Measurements from ENCODE around the gene TCF19.
"Not testable (repeated sequence)": the region's sequence is repeated elsewhere in the genome, so short reads cannot be mapped to it uniquely, and the experiment has no call there.

TCF19 gene

DNA sequence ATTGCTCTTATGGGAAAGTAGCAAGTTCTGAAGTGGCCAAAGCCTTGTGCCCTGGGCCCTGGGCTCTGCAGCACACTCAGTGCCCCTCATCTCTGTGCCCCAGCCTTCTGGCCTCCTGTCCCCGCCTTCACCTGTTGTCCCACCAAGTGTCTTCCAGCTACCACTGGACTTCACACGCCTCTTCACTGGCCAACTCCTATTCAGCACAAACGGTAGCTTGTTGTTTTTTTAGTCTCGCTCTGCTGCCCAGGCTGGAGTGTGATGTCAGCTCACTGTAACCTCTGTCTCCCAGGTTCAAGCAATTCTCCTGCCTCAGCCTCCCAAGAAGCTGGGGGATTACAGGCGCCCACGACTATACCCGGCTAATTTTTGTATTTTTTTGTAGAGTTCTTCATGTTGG, 5.6 kb upstream of the TCF19 start:
- Histone ChIP-seq H3K4me1 (ENCODE audit: control insufficient read depth, insufficient read depth, low read length) (peaks cover 6% of the 10 kb centered on the region), H3K9ac (ENCODE audit: low read length) (no peak overlapping the region), H3K36me3 (ENCODE audit: control insufficient read depth, insufficient read depth, low read length, severe bottlenecking) (peaks cover 6% of the 10 kb centered on the region), H3K4me3 (ENCODE audit: low read length) (no peak overlapping the region), H3K27me3 (replicated peaks; ENCODE audit: control insufficient read depth, insufficient read depth, low read length) (no peaks in the 10 kb centered on the region), H3K9me3 (ENCODE audit: control insufficient read depth, low read length) (no peaks in the 10 kb centered on the region)
- no peak for DNase-seq (ENCODE audit: low read depth)

DNA sequence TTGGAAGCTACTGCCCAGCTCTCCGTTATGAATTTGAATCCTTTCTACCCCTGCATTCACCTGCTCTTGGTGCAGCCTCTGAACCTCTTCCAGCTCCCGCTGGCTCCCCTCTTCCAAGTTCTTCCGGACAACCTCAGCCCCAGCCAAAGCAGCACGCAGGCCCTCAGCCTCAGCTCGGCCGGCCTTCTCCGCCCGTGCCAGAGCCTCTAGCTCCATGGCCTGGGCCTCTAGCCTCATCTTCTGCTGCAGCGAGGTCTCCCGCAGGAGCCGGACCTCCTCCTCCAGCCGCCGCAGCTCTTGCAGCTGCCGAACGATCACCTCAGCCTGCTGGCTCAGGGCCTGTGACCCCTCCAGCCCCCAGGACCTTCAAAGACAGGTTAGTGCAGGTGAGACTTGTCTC, 4.0 kb upstream of the TCF19 start:
- no peaks in the 10 kb centered on the region for H3K27me3 ChIP-seq (replicated peaks; ENCODE audit: control insufficient read depth, insufficient read depth, low read length)
- H3K4me1 ChIP-seq (ENCODE audit: control insufficient read depth, insufficient read depth, low read length), result peaks cover 12% of the 10 kb centered on the region
- no peak for DNase-seq (ENCODE audit: low read depth)
- peaks cover 6% of the 10 kb centered on the region for H3K36me3 ChIP-seq (ENCODE audit: control insufficient read depth, insufficient read depth, low read length, severe bottlenecking)
- H3K9ac ChIP-seq (ENCODE audit: low read length), result no peak overlapping the region
- no peaks in the 10 kb centered on the region for H3K9me3 ChIP-seq (ENCODE audit: control insufficient read depth, low read length)
- H3K4me3 ChIP-seq (ENCODE audit: low read length), result no peak overlapping the region

DNA sequence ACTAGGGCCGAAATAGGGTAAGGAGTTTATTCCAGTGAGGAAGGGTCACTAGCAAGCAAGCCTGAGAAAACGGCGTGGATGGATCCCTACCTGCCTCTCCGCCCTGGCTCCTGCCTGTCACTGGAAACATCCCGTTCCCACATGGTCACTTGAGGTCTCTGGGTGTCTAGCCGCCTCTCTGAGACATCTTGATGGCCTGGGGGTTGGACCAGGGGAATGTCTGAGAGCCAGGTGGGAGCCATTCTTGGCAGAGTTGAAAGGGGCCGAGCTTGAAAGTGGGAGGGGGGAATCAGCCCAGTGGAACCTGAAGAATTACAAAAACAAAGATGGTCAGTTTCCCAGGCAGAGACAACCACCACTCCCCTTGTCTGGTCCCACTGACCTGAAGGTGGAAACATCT, 1.7 kb upstream of the TCF19 start:
- Histone ChIP-seq H3K4me3 (ENCODE audit: low read length) (no peak overlapping the region), H3K9me3 (ENCODE audit: control insufficient read depth, low read length) (no peaks in the 10 kb centered on the region)

DNA sequence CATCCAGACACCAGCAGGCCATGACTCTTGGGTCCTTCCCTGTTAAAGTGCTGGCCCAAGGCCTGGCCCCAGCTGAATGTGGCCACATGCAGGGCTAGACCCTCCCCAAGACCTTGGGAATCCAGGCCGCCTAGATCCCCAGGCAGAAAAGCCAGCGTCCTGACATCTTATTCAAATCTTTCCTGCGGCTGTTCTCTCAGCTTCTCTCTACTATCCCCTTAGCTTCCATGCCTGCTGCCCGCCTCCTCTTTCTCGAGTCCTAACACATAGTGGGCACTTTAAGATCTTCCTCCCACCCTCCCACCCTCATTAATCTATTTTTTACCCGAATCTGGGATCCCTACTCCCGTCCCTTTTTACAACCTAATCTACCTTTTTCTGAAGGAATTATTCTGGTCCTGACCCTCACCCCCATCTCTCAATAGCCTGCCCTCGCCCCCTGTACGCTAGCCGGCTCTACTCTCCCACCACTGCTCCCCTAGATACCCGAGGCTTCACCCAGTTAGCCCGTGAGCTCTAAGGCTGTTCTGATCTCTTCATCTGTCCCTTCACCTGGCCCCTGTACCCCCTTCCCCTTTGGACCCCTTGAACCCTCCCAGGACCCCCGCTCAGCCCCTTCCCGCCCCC, 763 bp upstream of the TCF19 start, which contains the start of gene CCHCR1:
CCHCR1 (minus strand) TSS at position 290 of the 627 bp plus-strand sequence; CDS start at position 88, 202 bp downstream.
- H3K36me3 ChIP-seq (ENCODE audit: control insufficient read depth, insufficient read depth, low read length, severe bottlenecking), result no peaks in the 10 kb centered on the region
- H3K4me3 ChIP-seq (ENCODE audit: low read length), result peak within 1 kb of the TSS; percentile 89
- H3K9me3 ChIP-seq (ENCODE audit: control insufficient read depth, low read length), result no peaks in the 10 kb centered on the region
- H3K4me1 ChIP-seq (ENCODE audit: control insufficient read depth, insufficient read depth, low read length), result peaks cover 12% of the 10 kb centered on the region
- peak within 1 kb of the TSS; percentile 89 for H3K9ac ChIP-seq (ENCODE audit: low read length)
- no peaks in the 10 kb centered on the region for H3K27me3 ChIP-seq (replicated peaks; ENCODE audit: control insufficient read depth, insufficient read depth, low read length)
- DNase-seq (ENCODE audit: low read depth), result peak; percentile 25

More for the DNA sequence above, 1.7 kb upstream of the TCF19 start:
- H3K27me3 ChIP-seq (replicated peaks; ENCODE audit: control insufficient read depth, insufficient read depth, low read length), result no peaks in the 10 kb centered on the region
- H3K4me1 ChIP-seq (ENCODE audit: control insufficient read depth, insufficient read depth, low read length), result peaks cover 12% of the 10 kb centered on the region
- no peak overlapping the region for H3K9ac ChIP-seq (ENCODE audit: low read length)
- no peak for DNase-seq (ENCODE audit: low read depth)
- H3K36me3 ChIP-seq (ENCODE audit: control insufficient read depth, insufficient read depth, low read length, severe bottlenecking), result no peaks in the 10 kb centered on the region

DNA sequence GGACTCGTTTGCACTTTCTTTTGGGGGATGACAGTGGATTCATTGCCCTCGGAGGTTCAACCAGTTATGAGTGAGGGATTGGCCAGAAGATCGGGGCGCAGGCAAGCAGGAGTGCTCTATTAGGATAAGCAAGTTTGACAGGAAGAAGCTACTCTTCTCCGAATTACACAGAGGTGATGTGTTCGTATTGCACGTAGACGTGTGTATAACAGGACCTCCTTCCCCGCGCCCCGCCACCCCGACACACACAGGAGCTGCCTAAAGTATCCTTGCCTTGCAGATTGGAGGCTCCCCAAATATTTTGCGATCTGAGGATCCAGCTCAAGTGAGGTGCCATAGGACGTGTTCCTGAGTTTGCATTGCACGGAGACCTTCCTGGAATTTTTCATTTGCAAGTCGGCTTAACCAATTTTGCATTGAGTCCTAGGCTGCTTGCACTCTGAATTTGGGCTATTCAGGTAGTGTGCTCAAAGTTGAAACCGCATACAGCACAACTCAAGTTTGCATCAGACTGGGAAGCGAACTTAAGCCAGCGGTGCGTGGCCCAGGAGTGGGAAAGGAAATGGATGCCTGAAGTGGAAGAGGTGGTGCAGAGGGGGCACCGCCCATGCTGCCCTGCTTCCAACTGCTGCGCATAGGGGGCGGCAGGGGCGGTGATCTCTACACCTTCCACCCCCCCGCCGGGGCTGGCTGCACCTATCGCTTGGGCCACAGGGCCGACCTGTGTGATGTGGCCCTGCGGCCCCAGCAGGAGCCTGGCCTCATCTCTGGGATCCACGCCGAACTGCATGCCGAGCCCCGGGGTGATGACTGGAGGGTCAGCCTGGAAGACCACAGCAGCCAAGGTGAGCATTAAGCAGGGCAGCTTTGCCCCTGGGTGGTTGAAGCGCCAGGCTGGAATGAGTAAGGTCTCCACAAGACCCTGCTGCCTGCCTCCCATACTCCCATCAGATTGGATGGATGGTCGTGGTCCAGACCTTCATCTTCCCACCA, 770 bp downstream of the TCF19 start:
- Histone ChIP-seq H3K36me3 (ENCODE audit: control insufficient read depth, insufficient read depth, low read length, severe bottlenecking) (no peaks in the 10 kb centered on the region), H3K27me3 (replicated peaks; ENCODE audit: control insufficient read depth, insufficient read depth, low read length) (no peaks in the 10 kb centered on the region)
- DNase-seq (ENCODE audit: low read depth), result peak; percentile 20

DNA sequence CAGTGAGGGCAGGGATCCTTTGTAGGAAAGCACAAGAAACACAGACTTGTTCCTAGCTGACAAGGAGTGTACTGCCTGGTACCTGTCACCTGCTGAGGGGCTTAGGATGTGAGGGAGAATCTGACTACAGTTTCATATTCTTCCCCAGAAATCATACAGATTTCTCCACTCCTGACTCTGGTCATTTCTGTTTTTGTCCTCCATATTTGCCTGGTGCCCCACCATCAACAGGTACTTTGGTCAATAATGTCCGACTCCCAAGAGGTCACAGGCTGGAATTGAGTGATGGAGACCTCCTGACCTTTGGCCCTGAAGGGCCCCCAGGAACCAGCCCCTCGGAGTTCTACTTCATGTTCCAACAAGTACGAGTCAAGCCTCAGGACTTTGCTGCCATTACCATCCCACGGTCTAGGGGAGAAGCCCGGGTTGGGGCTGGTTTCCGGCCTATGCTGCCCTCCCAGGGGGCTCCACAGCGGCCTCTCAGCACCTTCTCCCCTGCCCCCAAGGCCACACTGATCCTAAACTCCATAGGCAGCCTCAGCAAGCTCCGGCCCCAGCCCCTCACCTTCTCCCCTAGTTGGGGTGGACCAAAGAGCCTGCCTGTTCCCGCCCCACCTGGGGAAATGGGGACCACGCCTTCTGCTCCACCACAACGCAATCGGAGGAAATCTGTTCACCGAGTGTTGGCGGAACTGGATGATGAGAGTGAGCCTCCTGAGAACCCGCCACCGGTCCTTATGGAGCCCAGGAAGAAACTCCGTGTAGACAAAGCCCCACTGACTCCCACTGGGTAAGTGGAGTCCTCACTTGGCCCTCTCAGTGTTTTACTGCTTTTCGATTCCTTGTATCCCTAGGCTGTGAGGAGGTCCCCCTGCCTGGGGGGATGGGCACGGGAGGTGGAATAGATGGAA, 3.1 kb downstream of the TCF19 start:
- Histone ChIP-seq H3K4me3 (ENCODE audit: low read length) (no peak overlapping the region), H3K27me3 (replicated peaks; ENCODE audit: control insufficient read depth, insufficient read depth, low read length) (no peaks in the 10 kb centered on the region), H3K36me3 (ENCODE audit: control insufficient read depth, insufficient read depth, low read length, severe bottlenecking) (no peaks in the 10 kb centered on the region), H3K4me1 (ENCODE audit: control insufficient read depth, insufficient read depth, low read length) (peaks cover 12% of the 10 kb centered on the region), H3K9me3 (ENCODE audit: control insufficient read depth, low read length) (no peaks in the 10 kb centered on the region), H3K9ac (ENCODE audit: low read length) (no peak overlapping the region)
- no peak for DNase-seq (ENCODE audit: low read depth)

More for the DNA sequence above, 770 bp downstream of the TCF19 start:
- Histone ChIP-seq H3K9me3 (ENCODE audit: control insufficient read depth, low read length) (no peaks in the 10 kb centered on the region), H3K9ac (ENCODE audit: low read length) (peak overlapping the region; percentile 80), H3K4me3 (ENCODE audit: low read length) (peak overlapping the region; percentile 89), H3K4me1 (ENCODE audit: control insufficient read depth, insufficient read depth, low read length) (peaks cover 12% of the 10 kb centered on the region)

DNA sequence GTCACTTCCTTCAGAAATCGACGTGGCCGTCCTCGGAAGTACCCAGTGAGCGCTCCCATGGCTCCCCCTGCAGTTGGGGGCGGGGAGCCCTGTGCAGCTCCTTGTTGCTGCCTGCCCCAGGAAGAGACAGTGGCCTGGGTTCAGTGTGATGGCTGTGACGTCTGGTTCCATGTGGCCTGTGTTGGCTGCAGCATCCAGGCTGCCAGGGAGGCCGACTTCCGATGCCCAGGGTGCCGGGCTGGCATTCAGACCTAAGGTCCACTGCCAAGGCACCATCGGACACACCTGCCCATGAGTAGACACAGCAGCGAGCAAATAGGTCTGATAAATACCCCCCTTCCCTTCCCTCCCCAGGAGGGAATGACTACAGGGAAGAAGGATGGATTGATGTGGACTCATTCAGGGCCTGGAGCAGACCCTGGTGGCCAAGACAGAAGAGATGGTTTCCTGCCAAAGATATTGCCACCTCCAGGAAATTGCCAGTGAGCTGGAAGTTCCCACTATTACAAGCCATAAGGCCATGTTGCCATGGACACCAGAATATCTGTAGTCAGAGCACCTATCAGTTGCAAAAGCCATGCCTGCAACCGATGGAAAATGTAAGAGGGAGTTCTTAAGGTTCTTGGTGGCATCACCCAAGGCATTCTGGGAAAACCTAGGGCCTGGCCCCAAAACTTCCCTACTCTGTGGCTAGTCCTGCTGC, 4.2 kb downstream of the TCF19 start:
- Histone ChIP-seq H3K4me3 (ENCODE audit: low read length) (no peak overlapping the region), H3K36me3 (ENCODE audit: control insufficient read depth, insufficient read depth, low read length, severe bottlenecking) (no peaks in the 10 kb centered on the region), H3K9ac (ENCODE audit: low read length) (no peak overlapping the region), H3K9me3 (ENCODE audit: control insufficient read depth, low read length) (no peaks in the 10 kb centered on the region), H3K4me1 (ENCODE audit: control insufficient read depth, insufficient read depth, low read length) (peaks cover 6% of the 10 kb centered on the region), H3K27me3 (replicated peaks; ENCODE audit: control insufficient read depth, insufficient read depth, low read length) (no peaks in the 10 kb centered on the region)
- DNase-seq (ENCODE audit: low read depth), result no peak

DNA sequence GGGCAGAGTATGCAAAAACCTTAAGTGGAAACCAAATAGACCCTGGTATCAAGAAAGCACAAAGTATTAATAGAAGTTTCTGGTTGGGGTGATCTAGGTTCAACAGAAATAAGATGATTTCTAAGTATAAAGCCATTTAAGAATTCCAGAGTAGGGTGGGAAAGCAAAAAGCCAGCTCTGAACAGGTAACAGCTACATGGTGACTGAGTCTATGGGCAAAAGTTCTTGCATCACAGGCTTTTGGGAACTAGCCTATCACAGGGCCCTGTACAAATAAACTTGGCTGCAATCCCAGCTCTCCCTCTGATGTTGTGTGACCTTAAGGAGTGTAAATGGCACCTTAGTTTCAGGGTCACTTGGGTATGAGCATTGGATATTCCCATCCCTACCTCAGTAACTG, 5.5 kb downstream of the TCF19 start:
- DNase-seq (ENCODE audit: low read depth), result no peak
- Histone ChIP-seq H3K27me3 (replicated peaks; ENCODE audit: control insufficient read depth, insufficient read depth, low read length) (no peaks in the 10 kb centered on the region), H3K9me3 (ENCODE audit: control insufficient read depth, low read length) (no peaks in the 10 kb centered on the region), H3K4me1 (ENCODE audit: control insufficient read depth, insufficient read depth, low read length) (peaks cover 3% of the 10 kb centered on the region), H3K9ac (ENCODE audit: low read length) (no peak overlapping the region), H3K4me3 (ENCODE audit: low read length) (no peak overlapping the region), H3K36me3 (ENCODE audit: control insufficient read depth, insufficient read depth, low read length, severe bottlenecking) (no peaks in the 10 kb centered on the region)

DNA sequence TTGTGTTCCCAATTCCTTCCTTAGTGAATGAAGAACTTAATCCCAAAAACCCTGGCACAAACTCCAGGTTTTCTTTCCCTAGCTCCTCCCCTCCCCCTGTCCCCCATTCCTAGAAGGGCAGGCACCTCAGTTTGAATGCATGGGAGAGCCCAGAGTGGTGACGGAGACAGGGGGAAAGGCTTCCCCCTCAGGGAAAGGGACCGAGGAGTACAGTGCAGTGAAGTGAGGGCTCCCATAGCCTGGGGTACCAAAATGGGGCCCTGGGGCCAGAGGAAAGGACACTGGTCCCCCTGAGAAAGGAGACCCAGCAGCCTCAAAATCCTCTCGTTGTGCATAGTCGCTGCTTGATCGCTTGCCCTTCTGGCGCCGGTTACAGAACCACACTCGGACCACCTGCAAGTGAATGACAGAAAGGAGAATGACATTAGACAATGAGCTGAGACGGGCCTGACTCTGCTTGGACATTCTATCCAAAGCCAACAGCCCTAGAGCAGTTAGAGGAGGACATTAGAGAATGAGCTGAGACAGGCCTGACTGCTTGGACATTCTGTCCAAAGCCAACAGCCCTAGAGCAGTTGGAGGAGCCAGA, 6.2 kb downstream of the TCF19 start:
- H3K4me1 ChIP-seq (ENCODE audit: control insufficient read depth, insufficient read depth, low read length); H3K36me3 ChIP-seq (ENCODE audit: control insufficient read depth, insufficient read depth, low read length, severe bottlenecking); H3K9me3 ChIP-seq (ENCODE audit: control insufficient read depth, low read length); H3K27me3 ChIP-seq (replicated peaks; ENCODE audit: control insufficient read depth, insufficient read depth, low read length); DNase-seq (ENCODE audit: low read depth); H3K9ac ChIP-seq (ENCODE audit: low read length); H3K4me3 ChIP-seq (ENCODE audit: low read length): not testable (repeated sequence)

DNA sequence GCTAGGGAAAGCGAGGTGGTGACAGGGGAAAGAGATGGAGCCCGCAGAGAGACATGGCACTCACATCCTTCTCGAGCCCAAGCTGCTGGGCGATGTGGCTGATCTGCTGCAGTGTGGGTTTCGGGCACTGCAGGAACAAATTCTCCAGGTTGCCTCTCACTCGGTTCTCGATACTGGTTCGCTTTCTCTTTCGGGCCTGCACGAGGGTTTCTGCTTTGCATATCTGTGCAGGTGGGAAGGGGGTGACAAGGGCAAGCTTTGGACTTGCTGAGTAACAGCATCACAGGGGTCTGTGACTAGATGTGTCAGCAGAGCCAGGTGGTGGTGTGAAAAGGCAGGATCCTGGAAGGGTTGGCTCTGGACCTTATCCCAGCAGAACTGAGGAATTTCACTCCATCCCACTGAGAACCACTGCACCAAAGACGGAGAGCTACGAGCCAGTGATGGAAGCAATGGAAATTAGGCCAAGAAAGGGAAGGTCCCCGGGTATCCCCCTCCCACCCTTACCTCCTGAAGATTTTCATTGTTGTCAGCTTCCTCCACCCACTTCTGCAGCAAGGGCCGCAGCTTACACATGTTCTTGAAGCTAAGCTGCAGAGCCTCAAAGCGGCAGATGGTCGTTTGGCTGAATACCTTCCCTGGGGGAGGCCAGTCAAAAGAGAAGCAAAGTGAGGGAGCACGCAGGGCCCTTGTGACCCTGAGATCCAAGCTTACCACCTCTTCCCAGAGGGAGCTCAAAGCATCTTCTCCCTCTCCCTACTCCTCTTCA, 6.9 kb downstream of the TCF19 start:
- H3K9ac ChIP-seq (ENCODE audit: low read length); H3K9me3 ChIP-seq (ENCODE audit: control insufficient read depth, low read length); DNase-seq (ENCODE audit: low read depth): not testable (repeated sequence)

More for the DNA sequence above, 6.9 kb downstream of the TCF19 start:
- not testable (repeated sequence) for H3K4me3 ChIP-seq (ENCODE audit: low read length); H3K4me1 ChIP-seq (ENCODE audit: control insufficient read depth, insufficient read depth, low read length); H3K36me3 ChIP-seq (ENCODE audit: control insufficient read depth, insufficient read depth, low read length, severe bottlenecking); H3K27me3 ChIP-seq (replicated peaks; ENCODE audit: control insufficient read depth, insufficient read depth, low read length)
